ENCODE measurements around the gene KRT6A. TPM values are rescaled to one million over a fixed set of nuclear protein-coding genes. Genes with fewer than 3 reads are reported as not detected.
"Not testable (repeated sequence)": the region's sequence is repeated elsewhere in the genome, so short reads cannot be mapped to it uniquely, and the experiment has no call there.

The KRT6A gene
- total and polyA plus RNA-seq, 2 donors (not counting 1 experiment from before 2014, with no cell fraction given), result not detected

GRCh38 chr12:52491495-52491894, 1.6 kb downstream of the KRT6A start:
- H3K9me3 ChIP-seq (ENCODE audit: control extremely low read depth in 1 of 3, control insufficient read depth in 2 of 3, insufficient read depth in 1 of 3, low read length in 2 of 3); H3K27ac Mint-ChIP-seq; H2AFZ ChIP-seq (ENCODE audit: insufficient read depth, low read depth, low read length, poor library complexity, severe bottlenecking); CTCF ChIA-PET; H3K4me3 Mint-ChIP-seq; DNase-seq; H3K4me2 ChIP-seq (replicated peaks; ENCODE audit: low read depth, low read length, poor library complexity, severe bottlenecking); ATAC-seq (ENCODE audit: low read depth); H3K9me3 Mint-ChIP-seq (ENCODE audit: insufficient read depth); H3K4me1 Mint-ChIP-seq; intact Hi-C loops (cut with micrococcal nuclease); H3K79me2 ChIP-seq (ENCODE audit: control insufficient read depth, insufficient read depth, low read length); H3K4me1 ChIP-seq (ENCODE audit: control insufficient read depth in 2 of 2, insufficient read depth in 2 of 2, low read length in 2 of 2); H3K27ac ChIP-seq (ENCODE audit: low read length in 2 of 2); POLR2A ChIA-PET; H4K20me1 ChIP-seq (ENCODE audit: control insufficient read depth, insufficient read depth, low read length, poor library complexity, severe bottlenecking); H3K4me3 ChIP-seq (ENCODE audit: control extremely low read depth in 1 of 5, extremely low read depth in 1 of 5, insufficient read depth in 1 of 5, low read depth in 2 of 5, low read length in 4 of 5); H3K27me3 ChIP-seq (replicated peaks in 1 of 4; ENCODE audit: control extremely low read depth in 1 of 4, control insufficient read depth in 3 of 4, insufficient read depth in 4 of 4, low read length in 3 of 4); H3K36me3 ChIP-seq (replicated peaks in 1 of 2; ENCODE audit: control extremely low read depth in 1 of 2, control insufficient read depth in 1 of 2, extremely low read depth in 1 of 2, insufficient read depth in 2 of 2, low read length in 1 of 2); H3K9ac ChIP-seq (ENCODE audit: low read length): not testable (repeated sequence)
- WGBS (ENCODE audit: insufficient coverage), result 83% methylated on average over 6 of the region's 8 CpGs
- peaks cover 35% of the 10 kb centered on the region for H3K27me3 Mint-ChIP-seq

GRCh38 chr12:52488736-52489135, 4.3 kb downstream of the KRT6A start:
- no peaks in the 10 kb centered on the region for H3K79me2 ChIP-seq (ENCODE audit: control insufficient read depth, insufficient read depth, low read length)
- intact Hi-C loops (cut with micrococcal nuclease), result no loop called here
- H3K27ac Mint-ChIP-seq, result no peak overlapping the region
- H3K4me1 ChIP-seq (ENCODE audit: control insufficient read depth in 2 of 2, insufficient read depth in 2 of 2, low read length in 2 of 2), result no peaks in the 10 kb centered on the region
- no peak overlapping the region for H3K27ac ChIP-seq (ENCODE audit: low read length in 2 of 2)
- DNase-seq (no peak), ATAC-seq (ENCODE audit: low read depth) (no peak)
- peaks cover 36% of the 10 kb centered on the region for H3K27me3 Mint-ChIP-seq
- no peak overlapping the region for H3K9ac ChIP-seq (ENCODE audit: low read length)
- H3K36me3 ChIP-seq (replicated peaks in 1 of 2; ENCODE audit: control extremely low read depth in 1 of 2, control insufficient read depth in 1 of 2, extremely low read depth in 1 of 2, insufficient read depth in 2 of 2, low read length in 1 of 2), result no peaks in the 10 kb centered on the region
- TF ChIP-seq CTCF (IDR thresholded peaks at IDR 0.05) (no peak), EZH2 (IDR thresholded peaks at IDR 0.05; ENCODE audit: borderline replicate concordance, insufficient read depth, low read depth, low read length, poor library complexity, severe bottlenecking) (no peak)
- no peaks in the 10 kb centered on the region for H4K20me1 ChIP-seq (ENCODE audit: control insufficient read depth, insufficient read depth, low read length, poor library complexity, severe bottlenecking)
- peaks cover 6% of the 10 kb centered on the region for H3K9me3 Mint-ChIP-seq (ENCODE audit: insufficient read depth)
- H3K4me3 ChIP-seq (ENCODE audit: control extremely low read depth in 1 of 5, extremely low read depth in 1 of 5, insufficient read depth in 1 of 5, low read depth in 2 of 5, low read length in 4 of 5), result no peak overlapping the region
- no peak overlapping the region for H2AFZ ChIP-seq (ENCODE audit: insufficient read depth, low read depth, low read length, poor library complexity, severe bottlenecking)
- peaks cover 1 to 3% (median 3%) of the 10 kb centered on the region in 3 donors for H3K9me3 ChIP-seq (ENCODE audit: control extremely low read depth in 1 of 3, control insufficient read depth in 2 of 3, insufficient read depth in 1 of 3, low read length in 2 of 3)
- POLR2A ChIA-PET, result no interaction called here
- H3K4me3 Mint-ChIP-seq, result no peak overlapping the region
- CTCF ChIA-PET, result no interaction called here
- H3K27me3 ChIP-seq (replicated peaks in 1 of 4; ENCODE audit: control extremely low read depth in 1 of 4, control insufficient read depth in 3 of 4, insufficient read depth in 4 of 4, low read length in 3 of 4), result peaks cover 0 to 5% (median 1%) of the 10 kb centered on the region in 4 experiments
- H3K4me1 Mint-ChIP-seq, result no peaks in the 10 kb centered on the region
- no peak overlapping the region for H3K4me2 ChIP-seq (replicated peaks; ENCODE audit: low read depth, low read length, poor library complexity, severe bottlenecking)

GRCh38 chr12:52487744-52488443, 5.2 kb downstream of the KRT6A start:
- H3K36me3 ChIP-seq (replicated peaks in 1 of 2; ENCODE audit: control extremely low read depth in 1 of 2, control insufficient read depth in 1 of 2, extremely low read depth in 1 of 2, insufficient read depth in 2 of 2, low read length in 1 of 2); H3K27me3 ChIP-seq (replicated peaks in 1 of 4; ENCODE audit: control extremely low read depth in 1 of 4, control insufficient read depth in 3 of 4, insufficient read depth in 4 of 4, low read length in 3 of 4); DNase-seq; H3K4me1 ChIP-seq (ENCODE audit: control insufficient read depth in 2 of 2, insufficient read depth in 2 of 2, low read length in 2 of 2); H3K27ac Mint-ChIP-seq; H3K9ac ChIP-seq (ENCODE audit: low read length); H4K20me1 ChIP-seq (ENCODE audit: control insufficient read depth, insufficient read depth, low read length, poor library complexity, severe bottlenecking); H3K4me3 Mint-ChIP-seq; CTCF ChIA-PET; ATAC-seq (ENCODE audit: low read depth); H3K4me2 ChIP-seq (replicated peaks; ENCODE audit: low read depth, low read length, poor library complexity, severe bottlenecking); H3K4me3 ChIP-seq (ENCODE audit: control extremely low read depth in 1 of 5, extremely low read depth in 1 of 5, insufficient read depth in 1 of 5, low read depth in 2 of 5, low read length in 4 of 5); H3K4me1 Mint-ChIP-seq; intact Hi-C loops (cut with micrococcal nuclease); H3K9me3 Mint-ChIP-seq (ENCODE audit: insufficient read depth); H3K9me3 ChIP-seq (ENCODE audit: control extremely low read depth in 1 of 3, control insufficient read depth in 2 of 3, insufficient read depth in 1 of 3, low read length in 2 of 3); POLR2A ChIA-PET; H3K27ac ChIP-seq (ENCODE audit: low read length in 2 of 2); H2AFZ ChIP-seq (ENCODE audit: insufficient read depth, low read depth, low read length, poor library complexity, severe bottlenecking); H3K79me2 ChIP-seq (ENCODE audit: control insufficient read depth, insufficient read depth, low read length): not testable (repeated sequence)
- 78% methylated on average over 5 of the region's 15 CpGs for WGBS (ENCODE audit: insufficient coverage)
- H3K27me3 Mint-ChIP-seq, result peaks cover 40% of the 10 kb centered on the region

All from B cell (primary cell).